ENCODE measurements around the gene IGSF21.

IGSF21 gene

DNA sequence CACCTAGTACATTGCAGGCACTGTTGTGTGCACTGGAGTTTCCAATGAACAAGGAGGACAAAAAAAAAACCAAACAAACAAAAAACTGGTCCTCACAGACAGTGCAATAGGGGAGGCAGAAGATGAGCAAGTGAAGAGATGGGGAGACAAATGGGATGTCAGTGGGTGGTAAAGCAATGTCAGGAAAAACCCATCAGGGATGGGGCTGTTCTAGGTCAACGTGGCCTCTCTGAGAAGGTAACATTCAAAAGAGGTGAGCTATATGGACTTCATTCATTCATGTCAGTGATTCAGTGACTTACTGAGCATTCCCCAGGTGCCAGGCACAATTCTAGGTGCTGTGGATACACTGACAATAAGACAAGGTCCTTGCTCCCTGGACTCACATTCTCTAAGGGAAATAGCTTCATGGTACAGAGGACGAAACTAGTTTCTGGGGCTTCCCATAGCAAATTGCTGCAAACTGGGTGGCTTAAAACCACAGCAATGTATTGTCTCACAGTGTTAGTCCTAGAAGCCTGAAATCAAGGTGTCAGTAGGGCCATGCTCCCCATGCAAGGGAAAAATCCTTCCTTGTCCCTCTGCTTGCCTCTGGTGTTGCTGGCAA is 232.7 kb downstream of the IGSF21 start:
- no peak for DNase-seq (ENCODE audit: low read depth)
- H3K4me3 ChIP-seq (ENCODE audit: low read length), result no peak overlapping the region
- TF ChIP-seq, protein P1, sequence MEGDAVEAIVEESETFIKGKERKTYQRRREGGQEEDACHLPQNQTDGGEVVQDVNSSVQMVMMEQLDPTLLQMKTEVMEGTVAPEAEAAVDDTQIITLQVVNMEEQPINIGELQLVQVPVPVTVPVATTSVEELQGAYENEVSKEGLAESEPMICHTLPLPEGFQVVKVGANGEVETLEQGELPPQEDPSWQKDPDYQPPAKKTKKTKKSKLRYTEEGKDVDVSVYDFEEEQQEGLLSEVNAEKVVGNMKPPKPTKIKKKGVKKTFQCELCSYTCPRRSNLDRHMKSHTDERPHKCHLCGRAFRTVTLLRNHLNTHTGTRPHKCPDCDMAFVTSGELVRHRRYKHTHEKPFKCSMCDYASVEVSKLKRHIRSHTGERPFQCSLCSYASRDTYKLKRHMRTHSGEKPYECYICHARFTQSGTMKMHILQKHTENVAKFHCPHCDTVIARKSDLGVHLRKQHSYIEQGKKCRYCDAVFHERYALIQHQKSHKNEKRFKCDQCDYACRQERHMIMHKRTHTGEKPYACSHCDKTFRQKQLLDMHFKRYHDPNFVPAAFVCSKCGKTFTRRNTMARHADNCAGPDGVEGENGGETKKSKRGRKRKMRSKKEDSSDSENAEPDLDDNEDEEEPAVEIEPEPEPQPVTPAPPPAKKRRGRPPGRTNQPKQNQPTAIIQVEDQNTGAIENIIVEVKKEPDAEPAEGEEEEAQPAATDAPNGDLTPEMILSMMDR (IDR thresholded peaks at IDR 0.05; ENCODE audit: insufficient read depth, low read depth, low read length, missing control alignments), result no peak

DNA sequence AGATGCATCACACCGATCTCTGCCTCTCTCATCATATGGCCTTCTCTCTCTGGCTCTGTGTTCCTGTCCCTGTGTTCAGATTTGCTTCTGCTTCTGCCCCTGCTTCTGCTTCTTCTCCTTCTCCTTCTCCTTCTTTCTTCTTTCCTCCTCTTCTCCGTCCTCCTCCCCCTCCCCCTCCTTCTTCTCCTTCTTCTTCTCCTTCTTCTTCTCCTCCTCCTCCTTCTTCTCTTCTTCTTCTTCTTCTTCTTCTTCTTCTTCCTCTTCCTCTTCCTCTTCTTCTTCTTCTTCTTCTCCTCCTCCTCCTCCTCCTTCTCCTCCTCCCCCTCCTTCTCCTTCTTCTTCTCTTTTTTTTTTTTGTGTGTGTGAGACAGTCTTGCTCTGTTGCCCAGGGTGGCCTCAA is 233.2 kb downstream of the IGSF21 start:
- DNase-seq (ENCODE audit: low read depth), result no peak
- H3K4me3 ChIP-seq (ENCODE audit: low read length), result no peak overlapping the region
- TF ChIP-seq, protein P1 (IDR thresholded peaks at IDR 0.05; ENCODE audit: insufficient read depth, low read depth, low read length, missing control alignments), result no peak

DNA sequence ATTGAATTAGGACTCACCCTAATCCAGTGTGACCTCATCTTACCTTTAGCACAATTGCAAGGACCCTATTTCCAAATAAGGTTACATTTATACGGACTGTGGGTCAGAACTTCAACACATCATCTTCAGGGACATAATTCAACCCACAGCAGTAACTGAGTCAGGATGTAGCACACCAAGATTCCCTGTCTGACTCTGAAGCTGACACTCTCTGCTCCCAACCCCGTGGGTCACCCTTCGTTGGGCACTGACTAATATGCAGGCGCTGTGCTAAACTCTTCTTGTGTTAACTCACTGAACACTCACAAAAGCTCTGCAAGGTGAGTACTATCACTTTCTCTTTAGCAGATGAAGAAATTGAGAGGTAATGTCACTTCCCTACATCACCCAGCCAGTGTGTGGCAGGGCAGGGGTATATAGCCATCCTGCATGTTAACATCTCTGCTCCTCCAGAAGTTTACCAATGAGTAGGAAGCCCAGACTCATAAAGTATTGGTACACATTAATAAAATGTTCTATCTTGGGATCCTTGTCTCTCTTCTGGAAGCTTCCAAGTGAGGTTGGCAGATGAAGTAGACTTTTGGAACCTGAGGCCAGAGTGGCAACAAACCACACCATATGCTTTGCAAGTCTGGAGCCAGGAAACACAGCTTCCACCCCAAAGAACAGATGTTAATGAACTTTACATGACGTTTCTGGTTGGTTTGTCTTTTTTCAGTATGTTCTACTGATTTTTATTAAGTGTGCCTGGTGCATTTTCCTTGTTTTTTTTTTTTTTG is 233.9 kb downstream of the IGSF21 start:
- no peak for DNase-seq (ENCODE audit: low read depth)
- H3K4me3 ChIP-seq (ENCODE audit: low read length), result no peak overlapping the region
- TF ChIP-seq, protein P1 (IDR thresholded peaks at IDR 0.05; ENCODE audit: insufficient read depth, low read depth, low read length, missing control alignments), result no peak

DNA sequence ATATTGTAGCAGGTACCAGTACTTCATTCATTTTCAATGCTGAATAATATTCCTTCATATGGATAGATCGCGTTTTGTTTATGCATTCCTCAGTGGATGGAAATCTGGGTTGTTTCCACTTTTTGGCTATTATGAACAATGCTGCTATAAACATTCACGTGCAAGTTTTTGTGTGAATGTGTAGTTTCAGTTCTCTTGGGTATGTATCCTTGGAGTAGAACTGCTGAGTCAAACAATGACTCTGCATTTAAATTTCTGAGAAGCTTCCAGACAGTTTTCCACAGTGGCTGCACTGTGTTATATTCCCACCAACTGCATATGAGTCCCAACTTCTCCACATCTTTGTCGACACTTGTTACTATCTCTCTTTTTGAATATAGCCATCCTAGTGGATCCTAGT is 235.1 kb downstream of the IGSF21 start:
- DNase-seq (ENCODE audit: low read depth), result no peak
- TF ChIP-seq, protein P1 (IDR thresholded peaks at IDR 0.05; ENCODE audit: insufficient read depth, low read depth, low read length, missing control alignments), result no peak

DNA sequence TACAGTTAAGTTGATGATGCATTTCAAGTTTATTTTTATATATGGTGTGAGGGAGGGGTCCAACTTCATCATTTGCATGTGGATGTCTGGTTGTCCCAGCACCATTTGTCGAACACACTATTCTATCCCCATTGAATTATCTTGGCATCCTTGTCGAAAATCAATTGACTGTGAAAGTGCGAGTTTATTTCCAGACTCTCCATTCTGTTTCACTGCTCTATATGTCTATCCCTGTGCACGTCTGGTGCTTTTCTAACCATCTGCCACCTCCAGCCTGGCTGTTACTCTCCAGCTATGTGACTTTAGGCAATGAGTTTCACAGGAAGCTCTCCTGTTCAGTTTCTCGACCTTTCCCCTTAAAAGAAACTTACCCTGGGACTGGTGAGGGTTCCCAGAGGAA is 236.0 kb downstream of the IGSF21 start:
- no peak for DNase-seq (ENCODE audit: low read depth)
- H3K4me3 ChIP-seq (ENCODE audit: low read length), result no peak overlapping the region
- TF ChIP-seq, protein P1 (IDR thresholded peaks at IDR 0.05; ENCODE audit: insufficient read depth, low read depth, low read length, missing control alignments), result no peak

More for the DNA sequence above, 235.1 kb downstream of the IGSF21 start:
- no peak overlapping the region for H3K4me3 ChIP-seq (ENCODE audit: low read length)

DNA sequence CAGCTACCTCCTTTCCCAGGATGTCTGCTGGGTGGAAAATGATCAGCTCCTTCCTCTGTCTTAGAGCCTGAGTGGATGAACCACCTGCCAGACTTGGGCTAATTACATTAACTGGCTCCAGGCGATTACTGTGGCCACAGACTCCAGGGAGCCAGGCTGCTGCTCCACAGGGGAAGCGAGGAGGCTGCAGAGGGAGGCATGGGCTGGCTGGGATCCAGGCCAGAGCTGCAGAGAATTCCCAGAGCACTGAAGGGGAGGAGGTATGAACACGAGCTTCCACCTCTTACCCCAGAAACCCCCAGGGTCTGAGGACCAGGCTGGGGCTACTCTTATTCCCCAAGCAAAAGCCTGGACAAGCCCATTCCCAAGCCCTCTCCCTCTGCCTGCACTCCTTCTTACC is 237.2 kb downstream of the IGSF21 start:
- TF ChIP-seq, protein P1 (IDR thresholded peaks at IDR 0.05; ENCODE audit: insufficient read depth, low read depth, low read length, missing control alignments), result no peak
- DNase-seq (ENCODE audit: low read depth), result no peak
- no peak overlapping the region for H3K4me3 ChIP-seq (ENCODE audit: low read length)

Measured in epithelial cell of esophagus (primary cell).